H9 (cell line): ENCODE measurements around the gene SHISA3. TPM values are rescaled to one million over a fixed set of nuclear protein-coding genes. Genes with fewer than 3 reads are reported as not detected.

ENCODE experiments used
- DNase-seq: peaks from one replicate; pipeline ENCODE4 v3.0.0-alpha.2; 2017
- H2AFZ ChIP-seq: one replicate; pipeline ENCODE4 v1.6.1; 2013; ENCODE audit warnings: mild to moderate bottlenecking, low read length, control low read depth, moderate library complexity
- H2AK5ac ChIP-seq: 2 replicates; pipeline ENCODE4 v1.6.1; 2013; ENCODE audit warnings: low read length, control low read depth, mixed read lengths; ENCODE audit not compliant: insufficient read length
- H2BK120ac ChIP-seq: one replicate; pipeline ENCODE4 v1.6.1; 2013; ENCODE audit warnings: low read depth, mild to moderate bottlenecking, low read length, control low read depth, inconsistent platforms; ENCODE audit not compliant: poor library complexity, severe bottlenecking
- H2BK12ac ChIP-seq: 2 replicates; pipeline ENCODE4 v1.6.1; 2013; ENCODE audit warnings: low read length, control low read depth, mixed read lengths, low read depth; ENCODE audit not compliant: insufficient read length
- H2BK15ac ChIP-seq: 2 replicates; pipeline ENCODE4 v1.6.1; 2013; ENCODE audit warnings: low read depth, low read length, control low read depth
- H2BK20ac ChIP-seq: one replicate; pipeline ENCODE4 v1.6.1; 2013; ENCODE audit warnings: low read depth, mild to moderate bottlenecking, low read length, control low read depth, inconsistent platforms; ENCODE audit not compliant: poor library complexity, severe bottlenecking
- H2BK5ac ChIP-seq: 2 replicates; pipeline ENCODE4 v1.6.1; 2013; ENCODE audit warnings: low read length, control low read depth, mixed read lengths; ENCODE audit not compliant: insufficient read length
- H3K14ac ChIP-seq: 2 replicates; pipeline ENCODE4 v1.6.1; 2013; ENCODE audit warnings: low read length, control low read depth; ENCODE audit not compliant: insufficient read depth
- H3K18ac ChIP-seq: 2 replicates; pipeline ENCODE4 v1.6.1; 2013; ENCODE audit warnings: low read depth, mild to moderate bottlenecking, mixed read lengths, low read length, control low read depth; ENCODE audit not compliant: insufficient read length
- H3K23ac ChIP-seq: 2 replicates; pipeline ENCODE4 v1.6.1; 2013; ENCODE audit warnings: low read length, control low read depth, mixed read lengths, low read depth; ENCODE audit not compliant: insufficient read length
- H3K23me2 ChIP-seq: 2 replicates; pipeline ENCODE4 v1.6.1; 2013; ENCODE audit warnings: low read depth, mild to moderate bottlenecking, mixed read lengths, low read length, control low read depth; ENCODE audit not compliant: insufficient read length, poor library complexity, severe bottlenecking
- H3K27ac ChIP-seq: 2 replicates; pipeline ENCODE4 v1.5.1; 2013; ENCODE audit warnings: low read length, control low read depth, mixed read lengths, low read depth; ENCODE audit not compliant: insufficient read length
- H3K27me3 ChIP-seq: 2 replicates; pipeline ENCODE4 v1.6.1; 2013; ENCODE audit warnings: low read length, control low read depth, inconsistent platforms; ENCODE audit not compliant: insufficient read depth
- H3K4ac ChIP-seq: 2 replicates; pipeline ENCODE4 v1.6.1; 2013; ENCODE audit warnings: low read depth, mild to moderate bottlenecking, control low read depth, inconsistent platforms, low read length, moderate library complexity
- H3K4me1 ChIP-seq: 2 replicates; pipeline ENCODE4 v1.6.1; 2013; ENCODE audit warnings: low read length, control low read depth, inconsistent platforms; ENCODE audit not compliant: insufficient read depth
- H3K4me2 ChIP-seq: 2 replicates; pipeline ENCODE4 v1.6.1; 2013; ENCODE audit warnings: low read length, control low read depth, mixed read lengths; ENCODE audit not compliant: insufficient read length, insufficient read depth
- H3K56ac ChIP-seq: 2 replicates; pipeline ENCODE4 v1.6.1; 2013; ENCODE audit warnings: low read depth, mild to moderate bottlenecking, mixed read lengths, low read length, control low read depth; ENCODE audit not compliant: insufficient read length
- H3K79me1 ChIP-seq: 2 replicates; pipeline ENCODE4 v1.6.1; 2013; ENCODE audit warnings: low read depth, mild to moderate bottlenecking, moderate library complexity, low read length, control low read depth, inconsistent platforms; ENCODE audit not compliant: insufficient read depth, poor library complexity, severe bottlenecking
- H3K79me2 ChIP-seq: 2 replicates; pipeline ENCODE4 v1.6.1; 2013; ENCODE audit warnings: low read length, control low read depth, inconsistent platforms; ENCODE audit not compliant: insufficient read depth
- H3K9ac ChIP-seq: 2 replicates; pipeline ENCODE4 v1.6.1; 2013; ENCODE audit warnings: low read length, control low read depth, mixed read lengths; ENCODE audit not compliant: insufficient read length; ENCODE audit errors: extremely low read depth
- H3K9me3 ChIP-seq: one replicate; pipeline ENCODE4 v1.6.1; 2013; ENCODE audit warnings: low read depth, low read length, inconsistent platforms; ENCODE audit not compliant: control insufficient read depth
- H3T11ph ChIP-seq: one replicate; pipeline ENCODE4 v1.6.1; 2013; ENCODE audit warnings: mild to moderate bottlenecking, low read length, control low read depth, inconsistent platforms
- H4K20me1 ChIP-seq: one replicate; pipeline ENCODE4 v1.6.1; 2013; ENCODE audit not compliant: control insufficient read depth, insufficient read length, insufficient read depth
- H4K5ac ChIP-seq: 2 replicates; pipeline ENCODE4 v1.6.1; 2013; ENCODE audit warnings: low read depth, mild to moderate bottlenecking, mixed read lengths, low read length, control low read depth; ENCODE audit not compliant: insufficient read length
- H4K8ac ChIP-seq: replicated peaks from 2 replicates; pipeline ENCODE4 v1.6.1; 2013; ENCODE audit warnings: low read length, control low read depth, mixed read lengths, low read depth; ENCODE audit not compliant: insufficient read length
- H4K91ac ChIP-seq: 2 replicates; pipeline ENCODE4 v1.6.1; 2013; ENCODE audit warnings: low read depth, mild to moderate bottlenecking, moderate library complexity, mixed read lengths, low read length, control low read depth; ENCODE audit not compliant: insufficient read length
- H3K27ac Mint-ChIP-seq, 3 experiments: 2 replicates in 2 of 3; 3 replicates in 1 of 3; pipeline ENCODE4 v1.8.0; 2020 to 2021; ENCODE audit warnings: mixed read lengths in 3 of 3, mild to moderate bottlenecking in 1 of 3, moderate library complexity in 1 of 3
- H3K27me3 Mint-ChIP-seq: 2 replicates; pipeline ENCODE4 v1.8.0; 2021; ENCODE audit warnings: low read depth, mild to moderate bottlenecking, moderate library complexity, mixed read lengths
- H3K36me3 Mint-ChIP-seq, 3 experiments: 2 replicates in 2 of 3; 3 replicates in 1 of 3; pipeline ENCODE4 v1.8.0; 2020 to 2021; ENCODE audit warnings: low read depth in 3 of 3, mixed read lengths in 3 of 3; ENCODE audit not compliant: insufficient read depth in 1 of 3
- H3K4me1 Mint-ChIP-seq, 2 experiments: 2 replicates each; pipeline ENCODE4 v1.8.0; 2020; ENCODE audit warnings: mixed read lengths in 2 of 2
- H3K4me3 Mint-ChIP-seq, 2 experiments: 2 replicates in 1 of 2; 3 replicates in 1 of 2; pipeline ENCODE4 v1.8.0; 2020 to 2021; ENCODE audit warnings: mild to moderate bottlenecking in 2 of 2, mixed read lengths in 2 of 2, moderate library complexity in 1 of 2
- H3K9me3 Mint-ChIP-seq, 2 experiments: 2 replicates in 1 of 2; 3 replicates in 1 of 2; pipeline ENCODE4 v1.8.0; 2020; ENCODE audit warnings: mild to moderate bottlenecking in 2 of 2, mixed read lengths in 2 of 2, moderate library complexity in 1 of 2
- WGBS: extraction: QIAGEN DNeasy Blood & Tissue Kit; methylation state at CpG from one replicate; pipeline ENCODE4 v1.1.7; 2013; ENCODE audit warnings: missing lambda C conversion rate, low lambda C conversion rate, mixed read lengths; ENCODE audit not compliant: insufficient read length; ENCODE audit errors: extremely low coverage; 5-methylcytosine and 5-hydroxymethylcytosine counted together
- total RNA-seq: library from RNA; stranded (reverse); gene quantifications from 2 replicates; pipeline ENCODE4 v1.2.1, GENCODE V29; 2021
- TF ChIP-seq, protein P1 (sequence below): fragments of 200-600 bp; sonication (generic); conservative IDR thresholded peaks from 3 replicates; pipeline ENCODE4 v1.8.0; 2021; ENCODE audit warnings: antibody characterized with exemption, mild to moderate bottlenecking

The SHISA3 gene
- total RNA-seq, 1 experiment from 2014 or later = 1.7 TPM

GRCh38 chr4:42412251-42412650 is 15.0 kb downstream of the SHISA3 start:
- no peak overlapping the region for H3K14ac ChIP-seq
- H2BK5ac ChIP-seq = no peak overlapping the region
- Mint-ChIP-seq H3K27ac (no peak overlapping the region), H3K4me3 (no peak overlapping the region), H3K9me3 (no peaks in the 10 kb centered on the region), H3K4me1 (peaks cover 26 to 37% of the 10 kb centered on the region in 2 experiments), H3K36me3 (no peaks in the 10 kb centered on the region), H3K27me3 (peaks cover 28% of the 10 kb centered on the region)
- no peak overlapping the region for H3T11ph ChIP-seq
- H4K20me1 ChIP-seq = no peaks in the 10 kb centered on the region
- no peak overlapping the region for H2AK5ac ChIP-seq
- H3K4me1 ChIP-seq = no peaks in the 10 kb centered on the region; the same call in 1 of the 2 replicates
- H3K79me2 ChIP-seq = no peaks in the 10 kb centered on the region
- H3K9ac ChIP-seq = no peak overlapping the region
- H3K23ac ChIP-seq = no peak overlapping the region
- H3K27ac ChIP-seq = no peak overlapping the region
- H3K4ac ChIP-seq = no peak overlapping the region
- no peaks in the 10 kb centered on the region for H3K9me3 ChIP-seq
- no peak overlapping the region for H3K18ac ChIP-seq
- no peak overlapping the region for H2BK120ac ChIP-seq
- no peak overlapping the region for H4K5ac ChIP-seq
- H2BK12ac ChIP-seq = no peak overlapping the region
- no peaks in the 10 kb centered on the region for H3K23me2 ChIP-seq
- no peak overlapping the region for H4K8ac ChIP-seq
- WGBS = no CpG with 5 or more reads among the region's 2 CpGs
- no peak overlapping the region for H4K91ac ChIP-seq
- no peaks in the 10 kb centered on the region for H3K27me3 ChIP-seq
- H2AFZ ChIP-seq = no peak overlapping the region
- DNase-seq = no peak
- TF ChIP-seq, protein P1, sequence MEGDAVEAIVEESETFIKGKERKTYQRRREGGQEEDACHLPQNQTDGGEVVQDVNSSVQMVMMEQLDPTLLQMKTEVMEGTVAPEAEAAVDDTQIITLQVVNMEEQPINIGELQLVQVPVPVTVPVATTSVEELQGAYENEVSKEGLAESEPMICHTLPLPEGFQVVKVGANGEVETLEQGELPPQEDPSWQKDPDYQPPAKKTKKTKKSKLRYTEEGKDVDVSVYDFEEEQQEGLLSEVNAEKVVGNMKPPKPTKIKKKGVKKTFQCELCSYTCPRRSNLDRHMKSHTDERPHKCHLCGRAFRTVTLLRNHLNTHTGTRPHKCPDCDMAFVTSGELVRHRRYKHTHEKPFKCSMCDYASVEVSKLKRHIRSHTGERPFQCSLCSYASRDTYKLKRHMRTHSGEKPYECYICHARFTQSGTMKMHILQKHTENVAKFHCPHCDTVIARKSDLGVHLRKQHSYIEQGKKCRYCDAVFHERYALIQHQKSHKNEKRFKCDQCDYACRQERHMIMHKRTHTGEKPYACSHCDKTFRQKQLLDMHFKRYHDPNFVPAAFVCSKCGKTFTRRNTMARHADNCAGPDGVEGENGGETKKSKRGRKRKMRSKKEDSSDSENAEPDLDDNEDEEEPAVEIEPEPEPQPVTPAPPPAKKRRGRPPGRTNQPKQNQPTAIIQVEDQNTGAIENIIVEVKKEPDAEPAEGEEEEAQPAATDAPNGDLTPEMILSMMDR = no peak
- no peak overlapping the region for H2BK15ac ChIP-seq
- H2BK20ac ChIP-seq = no peak overlapping the region
- no peaks in the 10 kb centered on the region for H3K79me1 ChIP-seq
- no peak overlapping the region for H3K56ac ChIP-seq
- H3K4me2 ChIP-seq = no peak overlapping the region
